HG02759 (cell line): ENCODE results near the gene DCLK1.

Experiments used
- ATAC-seq: cut with Tn5 transposase; IDR thresholded peaks from one replicate; pipeline ENCODE4 v1.9.1; 2021; ENCODE audit warnings: mild to moderate bottlenecking, moderate library complexity; ENCODE audit not compliant: unreplicated experiment

Gene DCLK1

DNA sequence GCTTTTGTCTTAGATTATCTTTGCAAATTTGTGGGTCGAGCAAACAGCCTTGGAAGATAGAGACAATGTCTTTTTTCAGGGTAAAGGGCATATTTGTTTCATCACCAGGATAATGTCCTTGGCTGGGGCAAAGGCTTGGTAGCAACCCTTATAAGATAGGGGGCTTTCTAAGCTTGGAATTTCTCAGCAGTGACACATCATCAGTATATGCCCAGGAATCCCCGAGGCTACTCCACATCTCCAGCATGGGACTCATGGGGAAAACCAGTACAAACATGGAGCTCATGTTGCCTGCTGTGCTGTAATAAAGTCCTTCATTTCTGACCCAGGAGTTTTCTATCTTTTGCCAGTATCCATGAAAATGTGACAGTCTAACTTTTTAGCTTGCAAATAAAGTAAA, 77.1 kb downstream of the DCLK1 start:
- no peak for ATAC-seq

DNA sequence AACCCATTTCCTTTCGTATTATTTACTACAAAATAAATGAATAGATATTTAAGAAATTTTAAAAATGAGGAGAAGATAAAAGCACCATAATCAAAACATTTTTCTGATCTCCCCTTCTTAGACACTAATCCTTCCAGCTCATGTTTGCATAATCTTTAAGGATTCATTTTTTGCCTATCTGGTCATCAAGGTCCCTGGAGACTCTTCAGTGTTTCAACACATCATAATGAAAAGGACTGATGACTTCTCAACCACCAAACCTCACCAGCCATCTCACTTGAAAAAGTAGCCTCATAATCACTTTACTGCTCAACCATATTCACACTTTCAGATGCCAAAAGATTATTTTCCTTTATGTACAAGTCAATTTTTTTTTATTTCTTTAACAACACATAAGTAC, 80.1 kb downstream of the DCLK1 start:
- ATAC-seq = no peak

DNA sequence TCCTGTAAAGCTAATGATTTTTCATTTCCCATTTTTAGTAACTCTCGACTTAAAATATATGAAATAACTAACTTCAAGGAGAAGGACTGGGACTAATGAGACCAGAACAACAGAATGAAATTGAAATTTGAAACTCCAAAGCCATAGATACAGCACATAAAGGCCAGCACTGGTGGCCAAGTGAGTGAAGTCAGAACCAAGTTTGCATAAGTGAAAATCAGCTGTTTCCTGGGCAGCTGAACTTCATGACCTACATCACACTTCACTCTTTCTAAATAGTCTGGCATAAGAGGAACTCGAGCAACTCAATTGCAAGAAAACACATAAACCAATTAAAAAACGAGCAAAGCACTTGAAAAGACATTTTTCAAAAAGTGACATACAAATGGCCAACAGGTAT, 84.5 kb downstream of the DCLK1 start:
- no peak for ATAC-seq

DNA sequence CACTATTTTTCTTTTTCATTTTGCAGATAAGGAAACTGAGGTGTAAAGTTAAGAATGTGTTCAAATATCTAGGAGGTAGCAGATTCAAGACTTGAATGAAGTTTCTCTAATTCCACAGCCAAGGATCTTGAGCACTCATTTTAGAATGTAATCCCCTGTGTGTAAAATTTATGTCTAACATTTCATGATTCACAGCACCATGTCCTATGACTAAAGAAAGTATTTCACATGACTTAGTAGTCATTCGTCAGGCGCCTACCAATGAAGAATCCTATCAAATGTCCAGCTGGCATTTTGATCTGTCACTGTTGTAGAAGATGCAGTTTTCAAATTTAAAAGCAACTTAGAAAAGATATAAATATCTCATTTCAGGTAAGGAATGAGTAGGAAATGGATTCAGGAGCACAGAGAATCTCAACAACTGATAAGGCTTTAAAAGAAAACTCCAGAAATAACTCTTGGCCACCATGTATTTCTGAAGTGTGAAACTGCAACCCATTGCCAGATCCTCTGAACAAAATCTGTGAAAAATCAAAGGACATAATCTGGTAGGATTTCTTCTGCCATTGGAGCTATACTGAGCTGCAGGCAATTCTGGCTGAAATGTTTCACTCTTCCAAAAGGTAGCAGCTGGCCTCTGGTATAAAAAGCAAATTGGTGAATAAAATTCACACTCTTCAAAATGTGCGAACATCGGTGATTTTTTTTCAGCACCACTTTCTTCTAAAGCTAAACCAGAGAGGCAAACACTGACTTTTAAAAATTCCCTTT, 92.2 kb downstream of the DCLK1 start:
- ATAC-seq = no peak

DNA sequence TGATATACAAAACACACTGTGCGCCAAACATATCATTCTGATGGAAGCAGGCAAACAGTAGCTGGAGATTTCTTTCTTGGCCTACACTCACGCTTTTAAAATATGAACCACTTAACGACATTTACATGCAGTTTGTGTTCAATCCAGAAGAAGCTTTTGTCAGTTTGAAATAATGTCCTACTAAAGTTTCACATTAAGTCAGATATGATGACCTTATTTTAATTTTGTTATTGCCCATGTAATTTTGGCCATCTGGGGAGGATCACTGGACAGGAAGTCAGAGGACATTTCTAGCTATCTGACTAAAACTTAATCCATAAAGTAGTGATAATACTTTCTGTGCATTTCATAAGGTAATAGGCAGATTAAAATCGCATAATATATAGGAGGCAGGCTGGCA, 98.1 kb downstream of the DCLK1 start:
- ATAC-seq = no peak

DNA sequence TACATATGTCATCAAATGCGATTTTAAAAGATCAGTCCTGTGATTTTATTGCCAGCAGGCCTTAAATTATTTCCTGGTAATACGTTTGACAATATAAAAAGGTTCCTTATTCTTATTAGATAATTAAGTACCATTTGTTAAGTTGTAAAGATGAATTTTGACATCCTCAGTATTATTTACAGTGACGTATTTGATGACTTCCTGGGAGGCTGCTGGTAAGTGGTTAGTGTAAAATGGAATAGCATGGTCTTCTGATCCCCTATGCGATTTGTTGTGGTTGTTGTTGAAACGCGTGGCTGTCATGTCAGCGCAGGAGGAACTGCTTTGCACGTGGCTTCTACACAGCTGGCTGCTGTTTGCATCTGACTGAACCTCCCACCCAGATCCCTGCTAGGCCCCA, 99.7 kb downstream of the DCLK1 start:
- no peak for ATAC-seq

DNA sequence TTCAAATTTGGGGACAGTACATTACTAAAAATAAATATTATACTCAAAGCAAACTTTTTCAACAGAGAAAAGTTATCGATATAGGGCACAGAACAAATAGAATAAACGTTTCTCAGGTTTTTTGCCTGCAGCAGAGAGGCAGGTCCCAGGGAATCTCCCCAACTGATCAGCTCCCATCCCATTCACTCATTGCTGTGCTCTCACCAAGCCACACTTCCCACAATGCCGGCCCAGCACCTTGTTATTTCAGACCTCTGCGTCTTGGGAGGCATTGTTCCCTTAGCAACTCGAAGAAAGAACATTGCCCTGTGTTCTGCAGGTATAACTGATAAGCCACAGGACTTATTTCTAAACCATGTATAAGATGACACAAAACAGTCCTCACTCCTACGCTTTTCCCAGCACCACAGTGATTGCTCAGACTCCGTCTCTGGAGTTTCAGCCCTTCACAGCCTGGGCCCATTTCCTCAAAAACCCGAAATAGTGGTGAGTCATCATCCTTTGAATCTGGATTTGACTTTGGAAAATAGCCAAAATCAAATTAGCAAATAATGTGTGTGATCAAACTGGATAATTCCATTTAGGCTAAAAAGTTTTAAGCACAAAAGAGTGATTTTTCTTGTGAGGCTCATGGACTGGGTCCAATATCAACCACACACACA, 100.4 kb downstream of the DCLK1 start:
- ATAC-seq = no peak

DNA sequence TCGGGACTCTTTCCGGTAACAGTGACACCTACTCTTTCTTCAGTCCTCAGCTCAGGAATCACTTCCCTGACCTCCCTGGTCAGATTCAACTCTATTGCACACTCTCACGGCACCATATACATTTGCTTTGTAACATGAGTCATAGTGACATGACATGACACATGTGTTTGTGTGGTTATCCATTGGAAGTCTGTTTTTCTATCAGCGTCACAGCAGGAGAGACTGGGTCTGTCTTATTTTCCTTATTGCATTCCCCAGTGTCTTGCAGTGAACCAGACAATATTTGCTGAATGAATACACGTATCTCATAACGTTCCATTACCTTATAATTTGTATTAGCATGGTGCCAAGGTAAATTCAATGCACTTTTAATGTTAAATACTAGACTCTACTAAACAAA, 102.0 kb downstream of the DCLK1 start:
- no peak for ATAC-seq

DNA sequence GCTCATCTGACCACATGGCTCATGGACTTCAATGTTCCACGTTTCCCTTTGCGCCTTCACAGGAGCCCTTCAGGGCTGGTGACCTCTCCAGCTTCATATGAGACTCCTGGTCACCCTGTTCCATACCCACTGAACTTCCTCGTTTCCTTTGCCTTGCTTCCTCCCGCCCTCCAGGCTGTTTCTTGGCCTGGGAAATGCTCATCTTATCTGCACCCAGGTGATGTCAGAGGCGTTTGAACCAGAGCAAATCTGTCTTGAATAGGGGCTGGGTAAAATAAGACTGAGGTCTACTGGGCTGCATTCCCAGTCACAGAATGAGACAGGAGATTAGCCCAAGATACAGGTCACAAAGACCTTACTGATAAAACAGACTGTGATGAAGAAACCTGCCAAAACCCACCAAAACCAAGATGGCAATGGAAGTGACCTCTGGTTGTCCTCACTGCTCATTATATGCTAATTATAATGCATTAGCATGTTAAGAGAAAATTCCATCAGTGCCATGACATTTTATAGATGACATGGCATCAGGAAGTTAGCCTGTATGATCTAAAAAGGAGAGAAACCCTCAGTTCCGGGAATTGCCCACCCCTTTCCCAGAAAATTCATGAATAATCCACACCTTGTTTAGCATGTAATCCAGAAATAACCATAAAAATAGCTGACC, 102.7 kb downstream of the DCLK1 start:
- no peak for ATAC-seq

DNA sequence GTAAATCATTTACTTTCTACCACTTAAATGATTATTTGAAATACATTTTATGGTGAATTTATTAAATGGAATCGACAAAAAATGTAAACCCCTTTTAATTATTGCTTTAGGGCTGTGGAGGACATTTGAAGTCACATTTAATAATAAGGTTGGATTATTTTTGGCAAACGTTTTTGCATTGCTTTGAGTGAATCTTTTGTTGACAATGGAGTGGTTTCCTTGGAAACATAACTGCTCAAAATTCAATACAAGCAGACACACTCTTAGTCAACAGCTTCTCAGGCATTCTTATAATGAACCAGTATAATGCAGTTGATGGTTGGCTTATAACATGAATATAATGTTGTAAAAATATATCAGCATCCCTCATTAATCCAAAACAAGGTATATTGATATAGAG, 104.7 kb downstream of the DCLK1 start:
- ATAC-seq = no peak

DNA sequence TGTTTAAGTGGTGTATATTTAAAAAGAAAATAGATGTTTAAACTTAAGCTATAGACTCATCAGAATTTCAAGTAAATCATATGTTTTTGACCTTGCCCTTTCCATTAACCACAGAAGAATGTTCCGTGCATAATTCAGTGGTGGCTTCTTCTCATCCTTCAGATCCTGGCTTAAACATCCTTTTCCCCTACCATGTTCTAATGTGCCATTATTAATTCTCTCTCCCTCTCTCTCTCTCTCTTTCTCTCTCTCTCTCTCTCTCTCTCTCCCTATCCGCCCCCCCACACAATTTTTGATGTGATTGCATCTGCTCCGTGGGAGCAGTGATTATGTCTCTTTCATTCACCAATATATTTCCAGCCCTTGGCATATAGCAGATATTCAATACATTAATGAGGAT, 116.4 kb downstream of the DCLK1 start:
- ATAC-seq = no peak

DNA sequence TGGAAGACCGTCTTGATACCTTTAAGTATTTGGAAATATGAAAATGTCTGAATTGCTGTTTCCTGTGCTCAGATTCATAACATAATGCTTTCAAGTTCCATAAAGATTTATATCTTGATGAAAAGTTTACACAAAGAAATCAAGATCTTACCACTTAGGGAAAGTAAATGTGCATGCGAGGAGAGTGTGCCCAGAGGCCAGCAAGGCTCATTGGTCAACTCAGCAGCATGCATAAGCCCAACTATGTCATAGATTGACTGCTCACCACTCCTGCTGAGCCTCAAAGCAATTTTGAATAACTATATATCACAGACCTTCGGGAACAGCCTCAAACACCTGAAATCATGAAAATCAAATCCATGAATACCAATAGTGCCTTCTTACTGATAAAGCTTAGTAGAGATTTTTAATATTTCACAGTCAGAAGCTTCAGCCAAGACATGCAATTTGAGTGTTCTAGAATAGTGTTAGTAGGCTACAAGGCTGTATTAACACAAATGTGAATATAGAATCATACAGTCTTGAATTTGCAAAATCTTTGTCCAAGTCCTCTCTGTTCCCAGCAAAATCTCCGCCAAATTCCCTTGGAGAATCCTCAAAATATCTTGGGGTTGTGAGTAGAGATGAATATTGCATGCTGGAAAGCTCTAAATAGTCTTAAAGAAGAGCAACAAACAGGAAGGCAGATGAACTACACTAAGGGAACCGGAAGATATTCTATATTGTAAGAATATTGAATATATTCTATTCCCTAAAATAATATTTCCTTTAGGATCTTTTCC, 124.1 kb downstream of the DCLK1 start:
- ATAC-seq = no peak

DNA sequence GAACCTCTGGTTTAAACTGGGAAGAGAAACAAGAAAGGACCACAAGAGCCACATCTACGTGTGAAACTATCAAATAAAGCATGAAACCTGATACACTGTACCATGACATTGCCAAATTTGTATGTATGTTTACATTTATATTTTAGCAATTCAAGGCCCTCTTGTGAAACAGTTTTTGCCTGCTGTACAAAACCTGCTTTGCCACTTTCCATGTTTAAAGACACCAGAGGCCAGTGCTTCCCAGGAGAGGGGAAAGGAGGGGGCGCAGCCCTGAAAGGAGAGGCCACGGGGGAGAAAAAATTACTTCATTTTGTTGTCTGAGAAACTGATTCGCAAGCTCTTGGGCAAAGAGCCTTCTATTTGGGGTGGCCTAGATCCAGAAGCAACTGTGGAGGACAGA, 124.8 kb downstream of the DCLK1 start:
- no peak for ATAC-seq

DNA sequence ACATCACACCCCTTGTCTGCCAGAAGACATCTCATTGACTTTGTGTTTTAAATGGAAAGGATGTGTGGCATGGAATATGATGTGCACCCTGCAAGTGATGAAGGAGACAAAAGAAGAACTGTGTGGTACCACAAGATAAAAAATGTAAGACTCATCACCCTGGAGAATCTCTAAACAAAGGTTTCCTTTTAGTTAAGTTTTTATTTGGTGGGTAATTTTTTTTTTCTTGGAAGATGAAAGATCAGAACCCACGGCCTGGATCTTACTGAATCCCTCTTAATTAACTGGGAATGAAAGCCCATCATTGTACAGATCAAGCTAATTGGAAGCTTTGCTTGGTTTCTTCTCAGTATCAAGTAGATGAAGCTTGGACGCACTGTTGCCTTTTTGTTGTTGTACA, 129.6 kb downstream of the DCLK1 start:
- ATAC-seq = no peak

DNA sequence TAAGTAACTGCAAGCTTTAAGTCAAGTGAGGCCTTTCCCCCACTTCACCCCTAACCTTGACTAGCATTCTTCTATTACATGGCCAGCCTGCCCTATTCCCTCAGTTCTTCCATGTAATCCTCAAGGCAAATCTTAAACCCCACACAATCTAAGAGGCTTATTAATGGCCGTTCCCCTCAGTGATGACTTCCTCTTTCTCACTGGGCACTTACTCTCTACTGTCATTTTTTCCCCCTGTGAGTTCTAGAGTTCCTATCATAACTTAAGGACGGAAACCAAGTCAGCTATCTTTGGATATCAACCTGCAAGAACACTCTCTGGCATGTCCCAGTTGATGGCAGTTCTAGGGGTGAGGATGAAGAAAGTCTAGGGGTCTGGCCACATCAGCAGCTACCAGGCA, 131.2 kb downstream of the DCLK1 start:
- ATAC-seq = no peak

DNA sequence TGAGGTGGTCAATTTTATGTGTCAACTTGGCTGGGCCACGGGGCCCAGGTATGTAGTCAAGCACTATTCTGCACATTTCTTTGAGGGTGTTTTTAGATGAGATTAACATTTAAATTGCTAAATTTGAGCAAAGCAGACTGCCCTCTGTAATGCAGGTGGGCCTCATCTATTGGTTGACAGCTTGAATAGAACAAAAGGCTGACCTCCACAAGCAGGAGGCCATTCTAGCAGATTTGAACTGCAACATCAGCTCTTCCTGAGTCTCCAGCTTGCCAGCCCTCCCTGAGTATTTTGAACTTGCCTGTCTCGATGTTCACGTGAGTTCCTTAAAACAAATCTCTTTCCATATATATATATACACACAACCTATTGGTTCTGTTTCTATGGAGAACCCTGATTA, 134.8 kb downstream of the DCLK1 start:
- no peak for ATAC-seq

DNA sequence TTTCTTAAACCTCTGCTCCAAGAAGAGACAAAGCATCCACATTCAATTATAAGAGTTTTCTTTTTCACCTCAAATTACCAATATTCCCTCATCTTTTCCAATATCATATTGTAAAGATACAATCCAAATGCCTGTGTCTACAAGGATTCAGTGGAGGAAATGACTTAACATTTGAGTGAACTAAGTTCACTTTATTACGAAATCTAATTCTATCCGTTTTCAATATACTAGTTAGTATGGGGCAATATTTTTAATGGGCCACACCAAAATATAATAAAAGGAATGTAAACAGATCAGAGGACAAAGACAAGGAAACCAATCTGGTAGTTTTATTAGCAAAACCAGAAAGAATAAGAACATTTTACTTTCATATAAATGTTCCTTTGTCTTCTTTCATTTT, 136.0 kb downstream of the DCLK1 start:
- ATAC-seq = no peak

DNA sequence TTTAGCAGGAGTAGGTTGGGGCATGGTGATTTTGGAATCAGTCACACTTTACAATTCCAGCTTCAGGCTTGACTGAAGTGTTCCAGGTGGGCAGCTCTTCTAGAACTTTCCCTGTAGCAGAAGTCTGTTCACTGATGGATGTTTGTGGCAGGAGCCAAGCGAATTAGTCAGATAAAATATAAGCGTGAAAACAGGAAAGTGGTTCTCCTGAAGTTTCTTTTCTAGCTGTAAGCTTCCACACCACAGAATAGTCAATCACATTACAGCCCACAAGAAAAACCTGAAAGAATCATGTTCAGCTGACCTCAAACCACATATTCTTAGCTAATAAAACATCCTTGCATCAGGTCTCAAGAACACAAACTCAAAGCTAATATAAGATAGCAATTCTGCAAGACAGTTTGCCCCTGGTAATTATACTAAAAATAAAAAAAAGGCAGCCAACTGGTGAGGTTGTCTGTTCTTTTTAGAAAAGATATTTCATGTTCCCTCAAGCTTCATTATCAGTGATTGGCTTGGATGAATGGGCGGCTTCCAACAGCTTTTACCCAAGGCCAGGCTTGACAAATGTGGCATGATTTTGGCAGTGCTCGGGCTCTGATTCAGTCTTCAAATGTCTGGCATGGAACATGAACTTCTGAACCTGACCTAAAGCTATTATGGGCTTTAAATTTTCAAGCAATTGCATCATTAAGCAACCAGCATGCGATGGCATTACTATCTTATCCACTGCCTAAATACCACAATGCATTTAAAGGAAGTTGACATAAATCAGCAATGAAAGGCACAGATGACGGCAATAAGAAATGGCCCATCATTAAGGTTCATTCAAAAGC, 136.8 kb downstream of the DCLK1 start:
- ATAC-seq = no peak

DNA sequence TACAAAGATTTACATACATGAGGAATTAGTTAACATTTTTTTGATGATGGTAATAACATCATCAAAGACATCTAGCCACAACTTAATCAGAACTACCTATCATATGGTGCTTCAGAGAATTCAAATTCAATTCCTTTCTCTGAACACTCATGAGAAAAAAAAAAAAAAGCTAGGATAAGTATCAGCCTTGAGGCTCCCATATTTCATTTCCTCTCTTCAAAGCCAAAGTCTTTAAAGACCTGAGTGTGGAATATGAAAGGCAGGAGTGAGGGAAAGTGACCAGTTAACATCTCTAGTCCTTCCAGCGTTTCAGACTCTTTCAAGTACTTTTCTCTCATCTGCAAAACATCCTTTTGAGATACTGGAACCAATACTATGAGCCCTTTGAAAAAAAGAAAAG, 137.5 kb downstream of the DCLK1 start:
- no peak for ATAC-seq

DNA sequence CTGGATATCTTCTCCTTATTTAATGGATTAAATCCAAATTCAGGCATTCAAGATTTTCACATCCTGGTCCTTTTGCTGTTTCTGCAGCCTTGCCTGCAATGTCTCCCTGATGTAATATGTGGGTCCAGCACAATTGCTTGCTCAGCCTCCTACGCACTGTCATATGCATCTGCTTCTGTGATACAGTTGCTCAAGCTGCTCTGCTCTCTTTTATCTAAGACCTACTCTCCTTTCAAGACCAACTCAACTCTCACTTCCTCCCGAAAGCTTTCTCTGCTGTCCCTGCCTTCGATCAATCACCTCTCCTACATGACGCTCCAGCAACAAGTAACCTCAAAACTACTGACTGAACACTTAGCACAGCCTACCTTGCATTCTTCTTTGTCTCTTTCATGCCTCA, 138.2 kb downstream of the DCLK1 start:
- ATAC-seq = no peak

DNA sequence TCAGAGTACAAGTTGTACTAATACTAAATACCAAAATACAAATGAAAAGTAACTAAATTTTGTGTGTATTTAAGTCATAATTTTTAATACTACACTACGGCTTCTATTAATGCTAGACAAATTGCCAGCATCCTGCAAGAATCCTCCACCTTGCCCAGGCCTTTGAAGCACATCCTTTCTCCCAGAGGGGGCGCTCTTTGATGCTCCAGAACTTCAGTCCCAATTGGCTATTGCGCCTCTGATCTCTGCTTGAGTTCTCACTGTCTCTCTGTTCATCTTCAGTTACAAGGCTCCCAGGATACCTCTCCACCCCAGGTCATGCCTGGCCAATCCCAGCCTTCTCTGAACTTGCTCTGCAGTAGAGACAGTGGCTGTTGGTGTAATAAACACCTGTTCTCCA, 141.0 kb downstream of the DCLK1 start:
- no peak for ATAC-seq
